GM19025 (cell line): ENCODE data around the gene RBM47.
"Not testable (repeated sequence)": the region's sequence is repeated elsewhere in the genome, so short reads cannot be mapped to it uniquely, and the experiment has no call there.

Experiments used
- ATAC-seq: cut with Tn5 transposase; IDR thresholded peaks from one replicate; pipeline ENCODE4 v1.9.1; 2021; ENCODE audit warnings: mild to moderate bottlenecking, low read depth, moderate library complexity; ENCODE audit not compliant: unreplicated experiment

The RBM47 gene

DNA sequence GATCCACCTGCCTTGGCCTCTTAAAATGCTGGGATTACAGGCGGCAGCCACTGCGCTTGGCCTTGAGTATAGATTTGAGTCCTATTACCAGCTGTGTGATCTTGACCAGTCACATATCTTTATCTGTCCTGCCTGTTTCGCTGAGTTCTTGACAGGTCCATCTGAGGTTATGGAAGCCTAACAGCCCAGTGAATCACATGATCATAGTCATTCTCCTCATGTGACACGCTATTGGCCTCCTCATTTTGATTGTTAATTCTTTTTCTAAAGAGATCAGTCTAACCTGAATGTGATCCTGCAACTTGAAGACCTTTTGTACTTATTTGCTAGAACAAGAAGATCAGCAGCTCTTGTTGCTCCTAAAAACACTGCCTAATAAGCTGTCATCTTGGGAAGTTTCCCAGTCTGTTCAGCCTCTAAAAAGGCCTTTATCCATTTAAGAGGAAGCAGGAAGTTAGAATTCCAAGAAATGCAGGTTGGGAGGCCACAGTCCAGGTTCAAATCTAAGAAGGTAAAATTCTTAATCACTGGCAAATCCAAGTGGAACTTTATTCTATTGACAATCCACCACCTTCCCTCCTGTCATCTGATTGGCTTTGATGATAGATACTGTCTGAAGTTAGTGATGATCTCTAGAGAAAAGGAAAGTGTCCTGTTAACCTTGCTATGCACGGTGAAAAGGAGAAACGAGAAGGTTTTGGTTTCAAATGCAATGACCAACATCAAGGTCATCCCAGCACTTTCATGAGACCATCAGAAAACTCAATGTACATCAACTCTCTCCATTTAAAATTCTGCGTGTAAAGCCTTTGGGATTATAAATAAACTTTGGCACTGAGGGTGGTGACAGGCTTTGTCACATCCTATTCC is 207.6 kb downstream of the RBM47 start:
- no peak for ATAC-seq

DNA sequence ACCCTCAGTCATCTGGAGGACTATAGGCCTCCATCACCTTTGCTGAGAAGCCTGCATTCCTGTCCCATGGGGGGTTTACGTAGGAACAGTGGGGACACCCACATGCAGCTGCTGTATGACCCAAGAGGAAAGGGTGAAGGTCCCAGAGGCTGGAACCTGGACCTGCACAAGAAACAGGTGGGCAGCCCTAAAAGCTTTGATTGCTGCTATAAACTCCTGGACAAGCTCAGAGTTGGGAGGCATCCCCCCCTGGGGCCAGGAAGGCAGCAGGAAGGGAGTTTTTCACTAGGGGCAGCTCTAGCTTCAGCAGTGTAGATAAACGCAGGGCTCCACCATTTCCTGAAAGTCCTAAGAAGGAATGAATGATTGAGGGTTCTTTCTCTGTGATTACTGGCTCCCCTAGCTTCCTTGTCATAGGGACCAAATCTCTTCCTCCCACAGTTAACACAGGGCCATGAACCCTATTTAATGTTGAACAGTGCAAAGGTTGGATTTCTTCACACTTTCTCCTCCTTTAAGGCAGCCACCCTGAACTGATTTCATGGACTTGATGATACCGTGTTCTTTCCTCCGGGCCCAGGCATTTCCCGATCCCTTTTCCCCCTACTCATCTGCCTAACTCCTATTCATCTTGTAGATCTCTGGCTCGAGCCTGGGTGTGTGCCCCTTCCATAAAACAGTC is 210.3 kb downstream of the RBM47 start:
- no peak for ATAC-seq

DNA sequence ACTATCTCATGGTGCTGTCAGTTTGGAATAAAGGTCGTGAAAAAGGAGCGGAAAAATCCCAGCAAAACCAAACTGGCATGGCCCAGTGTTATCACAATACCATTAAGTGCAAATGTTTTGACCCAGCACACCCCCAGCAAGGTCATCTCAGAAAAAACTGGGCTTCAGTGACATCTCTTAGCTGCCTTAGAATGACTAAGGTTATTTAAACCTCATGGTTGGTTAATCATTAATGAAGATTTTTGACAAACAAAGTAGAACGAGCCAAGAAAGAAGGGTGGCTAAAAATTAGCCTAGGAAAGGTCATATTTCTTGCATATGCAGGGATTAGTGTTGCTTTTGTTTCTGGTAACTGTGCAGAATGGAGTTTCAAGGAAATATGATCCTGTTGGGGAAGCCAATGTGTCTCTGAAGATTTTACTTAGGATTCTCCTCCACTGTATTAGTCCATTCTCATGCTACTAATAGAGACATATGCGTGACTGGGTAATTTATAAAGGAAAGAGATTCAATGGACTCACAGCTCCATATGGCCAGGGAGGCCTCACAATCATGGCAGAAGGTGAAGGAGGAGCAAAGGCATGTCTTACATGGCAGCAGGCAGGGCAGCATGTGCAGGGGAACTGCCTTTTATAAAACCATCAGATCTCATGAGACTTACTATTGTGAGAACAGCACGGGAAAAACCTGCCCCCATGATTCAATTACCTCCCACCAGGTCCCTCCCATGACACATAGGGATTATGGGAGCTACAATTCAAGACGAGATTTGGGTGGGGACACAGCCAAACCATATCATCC is 211.0 kb downstream of the RBM47 start:
- ATAC-seq = no peak

DNA sequence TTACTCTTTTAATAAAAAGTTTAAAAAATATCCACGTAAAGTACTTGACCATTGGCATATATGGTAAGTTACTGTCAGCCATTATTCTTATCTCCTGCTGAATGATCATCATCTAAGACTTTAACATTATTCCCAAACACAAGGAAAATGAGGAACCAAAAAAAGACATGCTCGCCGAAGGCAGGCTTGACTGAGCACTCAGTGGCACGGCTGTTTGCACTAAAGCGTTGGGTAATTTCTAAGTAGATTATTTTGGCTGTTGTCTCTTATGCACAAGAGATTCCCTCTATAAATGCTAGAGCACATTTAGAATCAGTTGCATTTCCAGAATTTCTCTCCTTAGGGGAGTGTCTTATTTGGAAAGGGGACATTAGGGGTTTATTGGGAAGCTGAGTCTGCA is 211.7 kb downstream of the RBM47 start:
- ATAC-seq = no peak

DNA sequence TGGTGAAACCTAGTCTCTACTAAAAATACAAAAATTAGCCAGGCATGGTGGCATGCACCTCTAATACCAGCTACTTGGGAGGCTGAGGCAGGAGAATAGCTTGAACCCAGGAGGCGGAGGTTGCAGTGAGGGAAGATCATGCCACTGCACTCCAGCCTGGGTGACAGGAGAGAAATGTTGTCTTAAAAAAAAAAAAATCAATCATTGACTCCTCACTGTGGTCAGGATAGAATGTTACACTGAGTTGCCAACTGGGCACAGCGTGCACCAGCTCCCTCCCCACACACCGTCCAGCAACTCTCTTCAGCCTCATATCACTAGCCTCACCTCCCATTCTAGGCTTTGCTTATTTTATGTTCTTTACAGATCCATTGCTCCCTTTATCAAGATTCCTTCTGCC is 215.0 kb downstream of the RBM47 start:
- ATAC-seq = no peak

DNA sequence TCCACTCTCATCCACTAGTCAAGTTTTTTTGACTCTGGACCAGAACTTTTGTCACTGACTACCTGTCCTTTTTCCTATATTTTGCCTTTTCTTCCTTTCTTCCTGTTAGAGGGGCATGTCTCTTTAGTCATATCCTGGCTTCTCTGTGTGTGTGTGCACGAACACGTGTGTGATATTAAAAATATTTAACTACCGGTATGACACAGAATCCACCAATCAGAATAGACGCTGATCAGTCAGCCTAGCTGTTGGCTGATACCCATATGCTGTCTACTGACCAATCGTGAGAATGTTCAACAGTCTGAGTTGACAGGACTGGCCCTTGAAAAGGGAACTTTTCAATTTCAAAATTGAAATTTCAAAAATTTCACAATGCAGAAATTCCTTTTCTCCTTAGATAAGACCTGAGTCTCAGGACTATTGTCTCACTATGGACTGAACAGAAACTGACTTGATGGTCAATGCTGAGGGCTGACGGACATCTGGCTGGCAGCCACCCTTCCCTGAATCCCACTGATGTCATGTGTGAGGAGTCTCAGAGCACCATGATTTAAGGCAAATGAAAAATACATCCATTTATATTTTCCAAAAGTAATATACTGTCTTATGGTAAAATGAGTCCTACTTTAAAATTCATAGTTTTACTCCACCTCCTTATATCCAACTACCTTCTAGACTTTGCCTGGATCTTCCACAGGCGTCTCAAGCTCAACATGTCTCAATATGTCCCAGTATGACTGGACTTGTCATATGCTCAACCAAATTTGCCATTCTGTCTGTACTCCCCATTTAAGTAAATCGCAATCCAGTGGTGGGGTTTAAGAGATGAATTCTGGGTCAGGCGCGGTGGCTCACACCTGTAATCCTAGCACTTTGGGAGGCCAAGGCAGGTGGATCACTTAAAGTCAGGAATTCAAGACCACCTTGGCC is 216.5 kb downstream of the RBM47 start:
- ATAC-seq = no peak

DNA sequence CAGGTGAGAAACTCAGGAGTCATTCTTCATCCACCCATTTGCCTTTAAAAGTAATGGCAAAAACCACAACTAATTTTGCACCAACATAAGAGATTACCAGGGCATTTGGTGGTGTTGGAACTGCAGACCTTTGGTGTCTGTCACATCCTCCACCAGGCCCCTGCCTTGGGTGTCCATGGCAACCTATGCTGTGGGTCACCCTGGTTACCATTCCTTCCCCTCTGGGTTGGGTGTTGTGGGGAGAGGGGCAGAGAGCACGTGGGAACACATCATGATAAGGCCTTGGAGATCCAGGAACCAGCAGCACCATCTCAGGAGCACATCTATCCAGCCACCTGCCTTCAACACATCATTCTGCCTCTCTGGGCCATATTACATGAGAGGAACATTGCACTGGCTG is 217.3 kb downstream of the RBM47 start:
- ATAC-seq = no peak

DNA sequence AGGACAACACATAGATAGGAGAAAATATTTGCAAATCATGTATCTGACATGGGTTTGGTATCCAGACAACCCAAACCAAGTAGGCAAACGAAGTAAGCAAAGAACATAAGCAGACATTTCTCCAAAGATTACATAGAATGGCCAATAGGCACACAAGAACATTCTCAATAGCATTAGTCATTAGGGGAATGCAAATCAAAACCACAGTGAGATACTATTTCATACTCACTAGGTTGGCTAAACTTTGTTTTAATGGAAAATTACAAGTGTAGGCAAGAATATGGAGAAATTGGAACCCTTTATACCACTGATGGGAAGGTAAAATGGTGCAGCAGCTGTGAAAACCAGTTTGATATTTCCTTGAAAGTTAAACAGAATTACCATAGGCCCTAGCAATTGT is 219.8 kb downstream of the RBM47 start:
- ATAC-seq = no peak

DNA sequence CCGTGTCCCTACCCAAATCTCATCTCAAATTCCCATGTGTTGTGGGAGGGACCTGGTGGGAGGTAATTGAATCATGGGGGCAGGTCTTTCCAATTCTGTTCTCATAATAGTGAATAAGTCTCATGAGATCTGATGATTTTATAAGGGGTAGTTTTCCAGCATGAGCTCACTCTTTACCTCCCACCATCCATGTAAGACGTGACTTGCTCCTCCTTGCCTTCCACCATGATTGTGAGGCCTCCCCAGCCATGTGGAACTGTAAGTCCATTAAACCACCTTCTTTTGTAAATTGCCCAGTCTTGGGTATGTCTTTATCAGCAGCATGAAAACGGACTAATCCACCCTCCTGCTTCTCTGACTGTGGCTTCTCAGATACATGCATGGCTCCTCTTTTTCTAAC is 222.2 kb downstream of the RBM47 start:
- ATAC-seq = not testable (repeated sequence)

DNA sequence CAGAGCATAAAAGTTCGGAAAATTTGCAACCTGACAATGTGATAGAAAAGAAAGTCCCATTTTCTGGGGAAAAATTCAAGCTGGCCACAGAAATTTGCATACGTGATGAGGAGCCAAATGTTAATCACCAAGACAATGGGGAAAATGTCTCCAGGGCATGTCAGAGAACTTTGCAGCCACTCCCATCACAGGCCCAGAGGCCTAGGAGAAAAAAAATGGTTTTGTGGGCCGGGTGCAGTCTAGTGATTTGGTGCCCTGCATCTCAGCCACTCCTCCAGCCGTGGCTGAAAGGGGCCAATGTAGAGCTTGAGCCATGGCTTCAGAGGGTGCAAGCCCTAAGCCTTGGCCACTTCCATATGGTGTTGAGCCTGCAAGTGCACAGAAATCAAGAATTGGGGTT is 223.3 kb downstream of the RBM47 start:
- ATAC-seq = no peak

DNA sequence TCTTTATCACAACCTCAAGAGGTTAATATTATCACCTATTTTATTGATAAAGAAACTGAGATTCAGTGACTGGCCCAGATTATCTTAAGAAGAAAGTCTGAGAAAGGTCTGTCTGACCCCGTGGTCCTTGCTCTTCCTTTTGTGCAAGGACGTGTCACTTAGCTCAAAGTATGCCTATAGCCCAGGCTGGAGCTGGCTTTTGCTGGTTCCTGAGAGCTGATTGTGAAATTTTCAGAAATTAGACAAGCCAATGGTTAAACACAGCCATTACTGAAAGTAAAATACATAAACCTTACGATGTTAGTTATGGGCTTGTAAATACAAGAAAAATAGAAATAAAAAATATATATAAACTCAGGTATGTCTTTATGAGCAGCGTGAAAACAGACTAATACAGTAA is 224.5 kb downstream of the RBM47 start:
- ATAC-seq = no peak

DNA sequence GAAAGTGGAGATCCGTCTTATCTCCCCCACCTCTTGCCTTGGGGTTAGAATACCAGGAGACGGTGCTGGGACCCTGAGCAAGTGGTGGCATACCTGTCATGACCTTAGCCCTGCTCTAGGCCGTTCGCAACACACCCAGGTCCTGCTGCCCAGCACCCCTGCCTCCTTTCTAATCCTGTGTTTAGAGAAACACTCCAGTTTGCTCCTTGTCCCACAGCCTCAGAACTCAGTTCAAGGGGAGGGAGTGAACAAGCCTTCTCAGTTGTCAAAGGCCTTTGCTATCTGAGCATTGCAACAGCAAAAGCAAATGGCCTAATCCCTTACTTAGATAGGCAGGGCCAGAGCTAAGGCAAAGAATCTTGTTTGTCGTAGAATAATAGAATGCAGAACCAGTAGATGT is 226.6 kb downstream of the RBM47 start:
- no peak for ATAC-seq

DNA sequence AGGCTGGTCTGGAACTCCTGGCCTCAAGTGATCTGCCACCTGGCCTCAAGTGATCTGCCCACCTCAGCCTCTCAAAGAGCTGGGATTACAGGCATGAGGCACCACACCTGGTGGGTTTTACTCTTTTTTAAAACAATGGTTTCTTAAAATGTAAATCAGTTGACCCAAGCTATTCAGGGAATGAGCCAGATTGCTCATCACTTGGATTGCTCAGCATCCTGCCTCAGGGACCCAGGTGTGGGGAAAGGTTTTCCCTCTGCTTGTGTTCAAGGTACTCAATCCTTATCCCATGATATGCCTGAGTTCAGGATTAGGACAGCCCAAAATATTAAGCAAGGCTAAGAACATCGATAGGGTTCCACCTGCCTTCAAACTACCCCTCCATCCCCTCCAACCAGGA is 227.1 kb downstream of the RBM47 start:
- no peak for ATAC-seq

DNA sequence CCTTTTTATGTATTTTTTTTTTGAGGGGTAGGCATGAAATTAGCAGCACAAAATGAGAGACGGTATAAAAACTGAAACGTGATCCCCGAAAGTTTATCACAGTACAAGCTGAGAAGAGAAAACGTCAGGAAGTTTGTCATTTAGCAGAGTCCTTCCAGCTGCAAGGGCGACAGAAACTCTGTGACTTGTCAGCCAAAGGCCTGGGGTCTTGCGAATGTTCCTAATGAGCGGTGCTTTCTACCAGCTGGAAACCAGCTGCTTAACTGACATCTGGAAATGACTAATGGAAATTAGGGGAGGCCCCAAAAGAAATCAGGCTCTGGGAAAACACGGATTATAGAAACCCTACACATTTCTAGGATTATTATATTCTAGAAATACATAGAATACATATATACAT is 228.0 kb downstream of the RBM47 start:
- ATAC-seq = no peak

DNA sequence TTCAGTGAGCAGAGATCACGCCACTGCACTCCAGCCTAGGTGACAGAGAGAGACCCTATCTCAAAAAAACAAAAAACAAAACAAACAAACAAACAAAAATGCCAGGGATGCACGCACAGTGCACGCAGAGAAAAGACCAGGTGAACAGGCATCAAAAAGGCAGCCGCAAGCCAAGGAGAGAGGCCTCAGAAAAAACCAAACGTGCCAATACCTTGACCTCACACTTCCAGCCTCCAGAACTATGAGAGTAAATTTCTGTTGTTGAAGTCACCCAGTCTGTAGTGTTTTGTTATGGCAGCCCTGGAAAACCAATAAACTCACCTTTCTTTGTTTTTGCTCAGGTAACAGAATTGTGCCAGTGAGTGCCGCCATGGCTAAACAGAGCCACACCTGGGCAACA is 228.6 kb downstream of the RBM47 start:
- no peak for ATAC-seq

DNA sequence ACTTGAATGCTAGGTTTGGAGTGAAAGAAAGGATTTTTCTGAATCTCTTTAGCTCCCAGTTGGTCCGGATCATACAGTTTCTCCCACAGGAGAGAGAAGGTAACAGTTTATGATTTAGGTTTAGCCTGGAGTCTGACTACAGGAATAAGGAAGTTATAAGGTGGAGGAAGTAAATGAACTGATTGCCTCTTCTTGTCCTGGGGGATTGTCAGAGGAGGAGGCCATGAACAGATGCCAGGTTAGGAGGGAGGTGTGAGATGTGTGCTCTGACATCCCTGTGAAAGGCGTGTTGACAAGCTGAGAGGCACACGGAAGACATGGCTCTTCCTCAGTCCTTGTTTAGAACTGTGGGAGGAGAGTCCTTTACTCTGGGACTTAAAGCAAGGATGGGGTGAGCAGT is 230.1 kb downstream of the RBM47 start:
- ATAC-seq = no peak

DNA sequence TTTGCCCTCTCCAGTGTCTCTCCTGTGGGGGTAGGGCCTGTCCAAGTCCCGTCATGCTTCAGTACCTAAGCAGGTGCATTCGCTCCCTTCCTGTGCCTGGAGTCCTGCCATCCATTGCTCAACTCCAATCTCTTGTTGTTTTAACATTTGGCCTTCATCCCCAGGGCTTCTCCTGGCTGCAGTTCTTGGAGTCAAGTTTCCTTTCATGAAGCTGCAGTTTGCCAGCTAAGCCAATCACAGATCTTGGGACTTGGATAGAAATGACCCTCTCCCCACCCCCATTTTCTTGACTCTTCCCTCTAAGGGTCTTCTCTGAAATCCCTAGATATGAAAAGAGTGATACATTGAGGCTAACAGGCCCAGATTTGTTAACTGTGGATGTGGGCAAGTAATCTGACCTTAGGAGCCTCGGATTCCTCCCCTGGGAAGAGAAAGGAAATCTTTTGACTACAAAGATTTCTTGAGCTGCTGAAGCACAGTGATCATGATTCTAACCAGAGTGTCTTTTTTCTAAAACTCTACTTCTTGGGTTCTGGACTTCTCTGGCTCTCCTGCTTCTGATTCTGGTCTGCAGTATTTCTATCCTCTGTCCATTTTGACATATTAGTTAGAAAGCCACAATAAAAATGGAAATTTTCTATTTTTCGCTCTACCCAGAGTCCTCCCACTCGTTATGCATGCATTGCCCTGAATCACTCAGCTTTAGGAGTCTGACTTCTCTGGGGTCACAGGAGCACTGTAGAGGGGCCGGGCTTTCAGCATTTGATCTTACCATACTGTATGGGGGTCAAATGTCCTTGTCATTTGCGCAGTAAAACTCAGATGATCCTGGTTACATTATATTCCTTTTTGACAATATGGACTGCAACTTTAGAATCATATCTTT is 233.5 kb downstream of the RBM47 start:
- no peak for ATAC-seq

DNA sequence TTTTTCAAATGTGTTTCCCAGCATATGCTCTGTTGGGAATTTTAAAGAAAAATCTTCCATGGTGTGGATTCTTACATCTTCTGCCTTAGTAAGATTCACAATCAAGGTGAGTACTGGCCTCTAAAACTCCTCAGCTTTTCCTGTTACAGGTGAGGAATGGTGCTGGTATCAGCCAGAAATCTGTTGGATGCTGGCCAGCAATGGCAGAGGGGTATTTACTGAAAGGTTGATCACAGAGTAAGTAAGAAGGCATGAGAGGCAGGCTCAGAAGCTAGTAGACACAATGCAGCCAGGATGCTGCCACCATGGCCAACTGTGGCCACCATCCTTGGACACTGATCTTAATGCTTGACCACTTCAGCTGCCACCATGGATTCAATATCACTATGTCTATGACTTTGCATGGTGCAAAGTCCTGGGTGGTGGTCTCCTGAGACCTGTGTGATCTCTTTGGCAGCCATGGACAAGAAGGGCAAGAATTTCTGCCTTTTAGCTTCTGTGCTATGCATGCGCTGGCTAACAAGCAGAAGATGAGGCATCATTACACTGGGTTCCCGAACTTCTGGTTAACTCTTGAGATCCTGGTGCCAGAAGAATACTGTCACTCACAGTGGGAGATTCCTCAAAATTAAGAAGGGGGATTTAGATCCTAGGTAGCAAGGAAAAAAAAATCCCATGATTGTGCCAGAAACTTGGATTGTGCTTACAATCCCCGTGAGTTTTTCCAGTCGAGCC is 234.3 kb downstream of the RBM47 start:
- ATAC-seq = no peak

DNA sequence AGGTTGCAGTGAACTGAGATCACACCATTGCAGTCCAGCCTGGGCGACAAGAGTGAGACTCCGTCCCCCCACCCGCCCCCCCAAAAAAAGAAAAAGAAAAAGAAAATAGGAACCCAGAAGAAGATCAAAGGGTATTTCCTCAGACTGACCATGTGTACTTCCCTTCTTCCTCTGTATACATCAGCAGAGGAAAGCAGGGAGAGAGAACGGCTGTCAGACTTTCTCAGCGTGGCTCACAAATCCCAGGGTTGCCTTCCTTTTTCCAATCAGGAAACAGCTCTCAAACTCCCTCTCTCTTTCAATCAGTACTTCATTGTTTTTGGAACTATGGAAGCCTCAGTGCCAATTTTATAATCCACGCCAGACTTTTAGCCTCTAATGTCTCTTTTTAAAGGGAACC is 235.4 kb downstream of the RBM47 start:
- no peak for ATAC-seq
